SJSA1 (cell line): ENCODE results near the gene ZNF280C. TPM values are rescaled to one million over a fixed set of nuclear protein-coding genes. Genes with fewer than 3 reads are reported as not detected.

Experiments
- DNase-seq, 2 experiments: peaks; one replicate each; pipeline ENCODE4 v3.0.0-alpha.2; 2015 to 2020; ENCODE audit warnings: low spot score in 2 of 2, low read depth in 1 of 2
- H3K27ac ChIP-seq: fragments of 250-450 bp; sonication (Bioruptor Pico); 2 replicates; pipeline ENCODE4 v1.5.1; 2020; ENCODE audit warnings: mild to moderate bottlenecking, moderate library complexity
- H3K27me3 ChIP-seq: fragments of 250-450 bp; sonication (Bioruptor Pico); replicated peaks from 2 replicates; pipeline ENCODE4 v1.5.1; 2020; ENCODE audit warnings: mild to moderate bottlenecking, moderate library complexity
- H3K36me3 ChIP-seq: fragments of 250-450 bp; sonication (Bioruptor Pico); 2 replicates; pipeline ENCODE4 v1.5.1; 2020; ENCODE audit warnings: mild to moderate bottlenecking
- H3K4me1 ChIP-seq: fragments of 250-450 bp; sonication (Bioruptor Pico); replicated peaks from 2 replicates; pipeline ENCODE4 v1.6.1; 2021; ENCODE audit warnings: mild to moderate bottlenecking
- H3K4me3 ChIP-seq: fragments of 250-450 bp; sonication (Bioruptor Pico); 2 replicates; pipeline ENCODE4 v1.5.1; 2020; ENCODE audit warnings: mild to moderate bottlenecking
- H3K9me3 ChIP-seq: fragments of 250-450 bp; sonication (Bioruptor Pico); replicated peaks from 2 replicates; pipeline ENCODE4 v1.5.1; 2020; ENCODE audit warnings: mild to moderate bottlenecking
- total RNA-seq: library from RNA; depleted of rRNA; stranded (reverse); fragments of >200 nt; shearing (Covaris generic); gene quantifications from 2 replicates; pipeline ENCODE4 v1.2.3, GENCODE V29; 2014; rRNA removed

ZNF280C gene
- total RNA-seq, 1 experiment from 2014 or later, result 8.3 TPM

DNA sequence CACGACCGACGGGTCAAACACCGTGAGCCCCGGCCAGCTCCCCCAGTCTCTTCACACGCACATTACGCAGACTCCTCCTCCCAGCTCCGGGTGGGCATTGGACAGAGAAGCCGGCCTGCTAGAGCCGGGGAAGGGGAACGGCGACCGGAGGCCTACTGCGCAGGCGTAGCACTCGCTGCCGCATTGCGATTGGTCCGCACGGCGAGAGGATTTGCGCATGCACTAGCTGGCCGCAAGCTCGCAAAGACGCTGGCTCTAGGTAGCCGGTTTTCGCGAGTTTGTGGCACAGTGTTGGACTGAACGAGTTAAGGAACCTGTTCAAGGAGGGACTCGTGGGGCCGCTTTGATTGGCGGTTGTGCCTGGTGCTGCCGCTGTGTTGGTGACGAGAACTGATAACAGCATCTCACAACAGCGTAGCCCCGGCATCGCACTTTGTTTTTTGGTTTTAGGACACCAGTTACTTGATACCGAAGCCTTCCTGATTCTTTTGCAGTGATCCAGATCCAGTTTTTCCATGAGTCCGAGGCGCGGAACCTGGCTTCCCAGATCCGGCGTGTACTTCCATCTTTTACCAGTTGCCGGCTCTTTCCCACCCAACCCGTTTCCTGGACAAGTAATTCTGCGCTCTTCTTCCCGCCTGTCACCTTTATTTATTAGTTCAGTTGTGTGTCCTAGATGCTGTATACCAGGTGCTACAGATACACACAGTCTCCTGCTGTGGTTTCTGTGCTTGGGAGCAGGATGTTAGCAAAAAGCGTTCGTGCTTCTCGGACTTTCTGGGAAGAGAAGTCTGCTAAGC lies 102.8 kb downstream of the ZNF280C start, which contains the start of gene AIFM1:
Gene AIFM1, minus strand, starts transcription at position 139 of the 800 bp plus-strand sequence. CDS start 185 bp downstream, outside the sequence.
- peak within 1 kb of the TSS; percentile 90 for H3K27ac ChIP-seq
- H3K9me3 ChIP-seq, result no peaks in the 10 kb centered on the region
- peaks cover 21% of the 10 kb centered on the region for H3K4me1 ChIP-seq
- no peaks in the 10 kb centered on the region for H3K27me3 ChIP-seq
- peak within 1 kb of the TSS; percentile 72 for H3K4me3 ChIP-seq
- DNase-seq, result peak; percentile 94
- no peaks in the 10 kb centered on the region for H3K36me3 ChIP-seq

- peak overlapping the region; percentile 72 for H3K4me3 ChIP-seq
- DNase-seq, result peak in 1 of 2 experiments; percentile 36
- peaks cover 16% of the 10 kb centered on the region for H3K4me1 ChIP-seq
These were observed 103.5 kb downstream of the ZNF280C start for GRCh38 chrX:130165181-130165702.

DNA sequence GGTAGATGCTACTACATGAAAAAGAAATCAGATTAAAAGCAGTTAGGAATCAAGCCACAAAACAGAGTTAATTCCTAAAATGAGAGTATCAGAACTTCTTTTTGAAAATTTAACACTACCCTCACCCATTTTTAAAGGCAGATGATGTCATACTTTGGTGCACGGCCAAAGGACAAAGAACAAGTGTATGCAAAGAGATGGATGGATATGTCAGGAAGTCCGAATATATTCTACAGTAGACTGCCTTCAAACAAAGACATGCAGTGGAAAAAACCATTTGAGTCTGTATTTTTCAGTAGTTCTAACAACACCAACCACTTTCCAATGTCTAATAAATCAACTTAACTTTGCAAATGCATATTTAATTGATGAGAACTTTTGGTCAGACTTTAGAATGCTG lies 105.3 kb downstream of the ZNF280C start:
- no peaks in the 10 kb centered on the region for H3K27me3 ChIP-seq
- peaks cover 16% of the 10 kb centered on the region for H3K4me1 ChIP-seq
- no peaks in the 10 kb centered on the region for H3K9me3 ChIP-seq
- no peaks in the 10 kb centered on the region for H3K36me3 ChIP-seq
- H3K27ac ChIP-seq, result no peak overlapping the region
- no peak overlapping the region for H3K4me3 ChIP-seq
- DNase-seq, result no peak

More at GRCh38 chrX:130165181-130165702, 103.5 kb downstream of the ZNF280C start:
- Histone ChIP-seq H3K27me3 (no peaks in the 10 kb centered on the region), H3K36me3 (no peaks in the 10 kb centered on the region), H3K9me3 (no peaks in the 10 kb centered on the region), H3K27ac (peak overlapping the region; percentile 90)

DNA sequence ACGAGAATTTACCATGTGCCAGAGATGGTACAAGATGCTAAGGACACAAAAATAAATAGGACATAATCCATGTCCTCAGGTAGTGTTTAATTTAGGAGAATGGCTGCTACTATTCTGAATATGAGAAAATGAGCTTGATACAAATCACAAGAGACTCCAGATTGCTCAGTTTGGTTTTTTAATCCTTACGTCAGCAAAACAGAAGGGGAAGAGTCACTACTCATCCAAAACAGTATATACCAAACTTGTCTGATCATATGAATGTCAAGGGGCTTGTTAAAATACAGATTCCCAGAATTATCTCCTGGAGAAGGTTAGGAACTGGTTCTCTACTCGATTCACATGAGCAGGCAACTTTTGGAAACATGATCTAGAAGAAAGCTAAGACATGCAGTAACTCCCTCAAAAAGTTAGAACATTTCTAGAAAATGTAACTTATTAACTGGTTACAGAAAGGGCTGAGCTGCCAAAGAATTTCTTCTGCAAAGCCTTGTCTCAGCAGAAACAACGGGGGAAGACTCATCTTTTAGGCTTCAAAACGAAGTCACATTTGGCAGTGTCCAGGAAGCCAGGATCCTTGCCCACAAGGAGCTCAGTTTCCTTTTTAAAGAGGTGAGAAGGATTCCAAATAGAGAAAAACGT lies 106.5 kb downstream of the ZNF280C start:
- DNase-seq, result no peak
- Histone ChIP-seq H3K36me3 (no peaks in the 10 kb centered on the region), H3K9me3 (no peaks in the 10 kb centered on the region), H3K4me3 (no peak overlapping the region), H3K27ac (no peak overlapping the region), H3K4me1 (peaks cover 13% of the 10 kb centered on the region), H3K27me3 (no peaks in the 10 kb centered on the region)

DNA sequence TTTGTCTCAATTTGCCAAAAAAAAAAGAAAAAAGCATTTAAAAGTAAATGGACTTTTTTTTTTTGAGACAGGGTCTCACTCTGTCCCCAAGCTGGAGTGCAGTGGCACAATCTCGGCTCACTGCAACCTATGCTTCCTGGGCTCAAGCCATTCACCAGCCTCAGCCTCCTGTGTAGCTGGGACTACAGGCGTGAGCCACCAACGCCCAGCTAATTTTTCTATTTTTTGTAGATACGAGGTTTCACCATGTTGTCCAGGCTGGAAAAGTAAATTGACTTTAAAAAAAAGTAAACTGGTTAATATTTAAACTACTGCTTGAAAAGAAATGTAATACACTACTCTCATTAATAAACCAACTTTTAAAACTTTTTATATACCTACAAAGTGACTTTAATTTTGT lies 108.9 kb downstream of the ZNF280C start:
- H3K27ac ChIP-seq, result no peak overlapping the region
- no peaks in the 10 kb centered on the region for H3K27me3 ChIP-seq
- no peak for DNase-seq
- no peaks in the 10 kb centered on the region for H3K9me3 ChIP-seq
- peaks cover 6% of the 10 kb centered on the region for H3K4me1 ChIP-seq
- H3K4me3 ChIP-seq, result no peak overlapping the region
- no peaks in the 10 kb centered on the region; the same call in 1 of the 2 replicates for H3K36me3 ChIP-seq

- no peaks in the 10 kb centered on the region; the same call in 1 of the 2 replicates for H3K36me3 ChIP-seq
These were observed 110.4 kb downstream of the ZNF280C start for GRCh38 chrX:130158311-130158710.

DNA sequence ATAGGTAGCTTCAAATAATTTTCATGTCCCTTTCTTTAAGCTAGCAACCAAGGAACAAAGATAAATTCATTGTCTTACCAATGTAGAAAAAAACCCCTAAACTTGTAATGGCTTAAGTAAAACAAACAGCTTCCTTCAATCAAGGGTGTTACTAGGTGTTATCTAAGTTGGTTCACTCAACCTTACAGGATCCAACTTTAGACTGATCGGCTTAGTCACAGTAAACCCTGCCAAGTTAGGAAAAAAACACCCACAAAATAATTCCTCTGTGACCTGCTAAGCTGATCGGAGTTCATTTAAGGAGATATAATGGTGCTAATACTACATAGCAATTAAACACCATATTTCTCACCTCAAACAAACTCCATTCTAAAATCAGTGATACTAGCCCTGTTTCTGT lies 113.1 kb downstream of the ZNF280C start:
- Histone ChIP-seq H3K4me3 (no peak overlapping the region), H3K36me3 (no peaks in the 10 kb centered on the region; the same call in 1 of the 2 replicates), H3K9me3 (no peaks in the 10 kb centered on the region), H3K27ac (no peak overlapping the region), H3K27me3 (no peaks in the 10 kb centered on the region), H3K4me1 (no peaks in the 10 kb centered on the region)
- DNase-seq, result no peak

More at GRCh38 chrX:130158311-130158710, 110.4 kb downstream of the ZNF280C start:
- Histone ChIP-seq H3K9me3 (no peaks in the 10 kb centered on the region), H3K27ac (no peak overlapping the region), H3K4me1 (no peaks in the 10 kb centered on the region), H3K27me3 (no peaks in the 10 kb centered on the region), H3K4me3 (no peak overlapping the region)
- DNase-seq, result no peak

Other genes with a start within 250 kb of the ZNF280C start
- 20.4 and 26.7 TPM in 2 replicates for gene ELF4, start 158.4 kb downstream of the ZNF280C start, total RNA-seq
- 24.4 and 35.1 TPM in 2 replicates for gene AIFM1, start 103.1 kb downstream of the ZNF280C start, total RNA-seq
- gene RAB33A, start 96.9 kb downstream of the ZNF280C start, total RNA-seq, result 0.32 and 0.75 TPM in 2 replicates
- gene SLC25A14, start 71.0 kb upstream of the ZNF280C start, total RNA-seq, result 7.5 and 14.9 TPM in 2 replicates
- not detected in 2 replicates for gene GPR119, start 116.8 kb upstream of the ZNF280C start, total RNA-seq
- 17.1 and 25.1 TPM in 2 replicates for gene RBMX2, start 133.1 kb upstream of the ZNF280C start, total RNA-seq